Left lobe of liver (tissue), 2 donors: ENCODE measurements around the gene EVI5L. TPM values are rescaled to one million over a fixed set of nuclear protein-coding genes. Genes with fewer than 3 reads are reported as not detected.
"Not testable (repeated sequence)": the region's sequence is repeated elsewhere in the genome, so short reads cannot be mapped to it uniquely, and the experiment has no call there.

Experiments used
- ATAC-seq: fragments of 200-7000 bp; cut with Tn5 transposase; one replicate; pipeline ENCODE4 v1.9.1; 2020; ENCODE audit warnings: mild to moderate bottlenecking, moderate library complexity
- DNase-seq: peaks from one replicate; pipeline ENCODE4 v3.0.0-alpha.2; 2020; ENCODE audit warnings: low spot score
- total RNA-seq: library from RNA; stranded (reverse); gene quantifications from one replicate; pipeline ENCODE4 v1.2.1, GENCODE V29; 2021
- donor health status: DM: no; HTN: no; CAD: no; lungs with moderate emphysema.
- donor health status: DM: no; HTN: yes; CAD: no.

The EVI5L gene
- total RNA-seq = 4.8 TPM

DNA sequence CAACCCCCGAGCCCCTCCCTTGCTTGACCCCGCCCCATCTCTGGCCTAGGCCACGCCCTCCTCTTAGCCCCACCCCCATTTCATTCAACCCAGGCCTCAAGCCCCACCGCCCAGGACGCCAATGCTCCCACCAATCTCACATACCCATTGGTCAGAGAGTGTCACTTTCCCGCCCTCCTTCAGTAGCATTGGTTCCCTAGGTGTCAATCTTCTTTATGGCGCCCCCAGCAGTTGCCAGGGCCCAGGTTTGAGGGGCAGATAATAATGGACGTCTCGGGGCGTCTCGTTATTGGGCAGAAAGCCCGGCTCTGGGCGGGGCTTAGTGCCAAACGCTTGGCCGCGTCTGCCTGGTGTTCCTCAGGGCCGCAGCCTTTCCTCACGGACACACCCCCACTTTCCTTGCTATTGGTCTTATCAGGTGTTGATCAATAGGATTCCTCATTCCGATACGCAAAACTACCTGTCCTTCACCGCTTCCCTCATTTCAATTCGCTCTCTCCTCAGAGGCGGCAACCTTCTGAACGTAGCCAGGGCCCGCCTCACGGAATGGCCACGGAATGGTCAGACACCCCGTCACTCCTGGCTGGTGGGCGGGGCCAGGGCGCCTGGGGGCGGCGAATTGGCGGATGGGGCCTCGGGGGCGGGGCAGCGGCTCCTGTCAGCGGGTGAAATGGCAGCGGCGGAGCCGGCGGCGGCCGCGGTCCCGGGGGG is at the start of gene EVI5L:
TSS of gene EVI5L (plus strand) at position 658 of the 711 bp plus-strand sequence. CDS start 16,325 bp downstream, outside the sequence.
- ATAC-seq = peak; percentile 89

DNA sequence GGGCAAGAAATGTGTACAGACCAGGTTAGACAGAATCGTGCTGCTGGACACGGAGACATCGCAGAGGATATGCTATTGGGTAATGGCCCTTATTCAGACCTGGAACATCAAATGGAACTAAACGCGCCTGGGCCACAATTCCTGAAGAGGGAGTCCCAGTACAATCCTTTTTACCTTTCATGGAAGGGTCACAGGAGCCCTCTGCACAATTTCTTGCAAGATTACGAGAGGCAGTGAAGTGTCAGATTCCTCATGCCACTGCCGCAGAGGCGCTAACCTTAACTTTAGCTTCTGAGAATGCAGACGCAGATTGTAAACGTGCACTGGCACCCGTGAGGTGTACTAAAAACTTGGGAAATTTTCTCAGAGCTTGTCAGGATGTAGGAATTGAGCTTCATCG is 48.9 kb upstream of the EVI5L start:
- DNase-seq (no peak), ATAC-seq (no peak)

More for the DNA sequence above, at the start of gene EVI5L:
- DNase-seq = peak; percentile 100

- DNase-seq (no peak), ATAC-seq (peak; percentile 46)
These were observed 46.0 kb upstream of the EVI5L start for GRCh38 chr19:7783991-7784423.

DNA sequence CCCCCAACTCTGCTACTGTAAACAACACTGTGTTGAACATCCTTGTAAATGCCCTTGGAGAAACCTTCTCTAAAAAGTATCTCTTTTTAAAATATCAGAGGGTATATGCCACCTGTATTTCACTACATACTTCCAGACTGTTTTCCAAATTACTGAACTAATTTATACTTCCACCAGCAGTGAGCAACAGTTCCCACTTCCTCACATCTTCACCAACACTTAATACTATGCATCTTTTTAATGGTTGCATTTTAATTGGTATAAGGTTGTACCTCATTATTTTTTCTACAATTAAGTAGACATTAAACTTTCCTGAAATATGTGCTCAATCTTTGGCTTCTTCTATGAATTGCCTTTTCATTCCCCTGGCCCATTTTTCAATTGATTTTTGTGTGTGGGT is 45.2 kb upstream of the EVI5L start:
- ATAC-seq (no peak), DNase-seq (no peak)

- ATAC-seq = peak; percentile 56
- DNase-seq = no peak
These were observed 42.9 kb upstream of the EVI5L start for GRCh38 chr19:7787141-7787540.

DNA sequence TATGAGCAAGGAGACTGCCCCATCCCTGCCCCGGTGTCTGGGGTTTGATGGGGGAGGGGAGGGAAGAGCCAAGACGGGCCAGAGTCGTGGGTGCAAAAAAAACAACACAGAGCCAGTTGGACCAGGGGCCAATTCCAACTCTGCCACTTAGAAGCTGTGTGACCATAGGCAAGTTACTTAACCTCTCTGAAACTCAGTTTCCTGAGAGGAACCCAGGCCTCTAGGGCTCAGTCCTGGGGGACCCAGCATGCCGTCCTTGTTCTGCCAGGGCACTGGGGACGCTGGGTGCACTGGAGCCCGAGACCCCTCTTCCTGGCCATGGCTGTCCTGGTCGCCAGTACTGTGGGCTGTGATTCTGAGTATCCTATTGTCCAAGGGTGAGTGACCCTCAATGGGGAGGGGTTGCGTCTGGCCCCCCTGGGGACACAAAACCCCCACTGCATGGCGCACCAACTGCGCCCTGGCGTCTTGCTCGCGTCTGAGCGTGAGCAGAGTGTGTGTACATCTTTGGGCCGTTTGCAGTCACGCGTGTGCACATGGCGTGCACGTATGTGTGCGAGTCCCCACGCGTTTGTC is 42.3 kb upstream of the EVI5L start:
- no peak for DNase-seq
- peak; percentile 12 for ATAC-seq

- DNase-seq = no peak
- peak; percentile 30 for ATAC-seq
These were observed 41.7 kb upstream of the EVI5L start for GRCh38 chr19:7788178-7788932.

- no peak for ATAC-seq
- DNase-seq = no peak
These were observed 41.1 kb upstream of the EVI5L start for GRCh38 chr19:7788933-7789323.

DNA sequence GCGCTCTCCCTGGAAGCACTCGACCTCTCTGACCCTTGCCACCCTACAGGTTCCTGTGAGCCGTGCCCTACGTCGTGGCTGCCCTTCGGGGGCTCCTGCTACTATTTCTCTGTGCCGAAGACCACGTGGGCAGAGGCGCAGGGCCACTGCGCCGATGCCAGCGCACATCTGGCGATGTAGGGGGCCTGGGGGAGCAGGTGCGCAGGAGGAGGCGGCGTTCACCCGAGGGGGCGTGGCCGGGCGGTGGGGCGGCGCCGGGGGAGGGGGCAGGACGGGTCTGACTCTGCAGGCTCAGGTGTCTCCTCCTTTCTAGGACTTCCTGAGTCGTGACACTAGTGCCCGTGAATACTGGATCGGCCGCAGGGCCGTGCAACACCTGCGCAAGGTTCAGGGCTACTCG is 40.6 kb upstream of the EVI5L start:
- ATAC-seq = no peak
- DNase-seq = no peak

DNA sequence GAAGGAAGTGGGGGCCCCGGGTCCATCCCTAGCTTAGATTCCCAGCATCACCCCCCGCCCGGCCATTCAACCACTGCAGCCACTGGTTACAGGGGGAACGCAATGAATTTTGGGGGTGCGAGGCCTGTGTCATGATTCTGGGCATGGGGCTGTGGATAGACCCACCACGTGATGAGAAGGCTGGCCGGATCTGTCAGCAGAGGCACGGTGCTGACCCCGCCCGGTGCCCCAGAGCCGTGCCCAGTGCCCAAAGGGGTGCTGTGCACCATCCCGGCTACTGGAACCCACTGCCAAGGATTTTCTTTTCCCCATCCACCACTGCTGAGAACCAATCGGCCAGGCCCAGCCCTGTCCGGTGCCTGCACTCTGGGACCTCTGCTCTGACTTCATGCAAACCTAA is 39.6 kb upstream of the EVI5L start:
- DNase-seq = no peak
- no peak for ATAC-seq

GRCh38 chr19:7792281-7792680 is 37.7 kb upstream of the EVI5L start:
- ATAC-seq (no peak), DNase-seq (no peak)

- not testable (repeated sequence) for DNase-seq, ATAC-seq
These were observed 37.3 kb upstream of the EVI5L start for GRCh38 chr19:7792701-7793100.

DNA sequence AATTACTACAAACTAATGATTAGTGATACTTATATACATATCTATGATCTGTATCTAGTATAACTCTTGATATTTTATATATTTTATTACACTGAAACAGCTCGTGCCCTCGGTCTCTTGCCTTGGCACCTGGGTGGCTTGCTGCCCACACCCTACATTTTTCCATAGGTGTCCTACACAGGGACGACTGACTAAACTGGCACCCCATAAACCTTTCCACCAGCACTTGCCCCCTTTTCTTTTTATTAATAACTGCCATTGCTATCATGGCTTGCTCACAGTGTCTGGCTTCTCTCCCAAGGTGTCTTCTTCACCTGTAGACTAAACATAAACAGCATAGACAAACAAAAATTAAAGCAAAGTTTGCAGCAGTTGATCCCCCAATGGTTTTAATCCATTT is 36.5 kb upstream of the EVI5L start:
- no peak for DNase-seq
- no peak for ATAC-seq

GRCh38 chr19:7795555-7796161 is 34.4 kb upstream of the EVI5L start:
- DNase-seq (no peak), ATAC-seq (no peak)

- DNase-seq = peak; percentile 63
- ATAC-seq = peak; percentile 99
These were observed 30.2 kb upstream of the EVI5L start for GRCh38 chr19:7799640-7800355.

DNA sequence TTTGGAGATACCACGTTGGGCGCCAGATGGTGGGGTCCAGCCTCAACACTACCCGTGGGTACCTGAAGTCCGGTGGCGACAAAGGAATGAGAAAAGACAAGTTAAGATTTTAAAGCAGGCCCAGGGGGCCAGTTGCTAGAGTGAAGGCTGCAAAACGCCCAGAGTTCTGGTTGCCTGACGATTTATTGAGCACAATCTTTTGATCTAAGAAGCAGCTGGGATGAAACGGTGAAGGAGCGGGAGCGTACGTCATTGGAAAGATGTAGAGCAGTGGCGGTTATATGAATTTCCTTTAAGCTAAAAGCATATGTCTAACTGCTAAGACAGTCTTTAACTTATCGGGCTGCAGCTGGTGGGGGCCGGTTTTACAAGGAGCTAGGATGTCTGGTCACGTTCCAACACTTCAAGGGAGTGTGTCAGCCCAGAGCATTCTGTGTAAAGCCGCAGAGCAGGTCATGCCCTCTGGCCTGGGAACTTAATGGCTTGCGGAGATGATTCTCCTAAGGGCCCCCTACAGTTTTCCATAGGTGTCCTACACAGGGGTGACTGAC is 28.9 kb upstream of the EVI5L start:
- DNase-seq (no peak), ATAC-seq (no peak)

DNA sequence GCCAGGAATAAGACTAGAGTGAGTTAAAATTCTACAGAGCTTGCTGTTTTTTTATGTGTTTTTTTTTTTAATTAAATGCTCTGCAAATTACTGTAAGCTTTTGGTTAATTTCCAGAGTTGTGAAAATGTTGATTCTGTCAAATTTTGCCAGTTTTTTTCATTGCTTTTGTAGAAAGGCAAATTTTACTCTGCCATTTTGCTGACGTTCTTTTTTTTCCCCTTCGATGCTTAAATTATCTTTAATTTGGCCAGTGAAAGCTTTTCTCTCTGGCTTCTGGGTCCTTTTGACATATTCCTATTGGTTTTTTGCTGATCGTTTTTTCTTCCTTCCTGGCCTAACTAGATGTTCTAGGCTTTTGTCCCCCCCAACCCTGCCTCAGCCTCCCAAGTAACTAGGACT is 23.8 kb upstream of the EVI5L start:
- ATAC-seq = no peak
- DNase-seq = no peak

GRCh38 chr19:7806876-7807275 is 23.1 kb upstream of the EVI5L start:
- ATAC-seq (no peak), DNase-seq (no peak)

- DNase-seq (no peak), ATAC-seq (no peak)
These were observed 21.9 kb upstream of the EVI5L start for GRCh38 chr19:7808108-7808507.

- ATAC-seq = no peak
These were observed 18.0 kb upstream of the EVI5L start for GRCh38 chr19:7811989-7812388.

DNA sequence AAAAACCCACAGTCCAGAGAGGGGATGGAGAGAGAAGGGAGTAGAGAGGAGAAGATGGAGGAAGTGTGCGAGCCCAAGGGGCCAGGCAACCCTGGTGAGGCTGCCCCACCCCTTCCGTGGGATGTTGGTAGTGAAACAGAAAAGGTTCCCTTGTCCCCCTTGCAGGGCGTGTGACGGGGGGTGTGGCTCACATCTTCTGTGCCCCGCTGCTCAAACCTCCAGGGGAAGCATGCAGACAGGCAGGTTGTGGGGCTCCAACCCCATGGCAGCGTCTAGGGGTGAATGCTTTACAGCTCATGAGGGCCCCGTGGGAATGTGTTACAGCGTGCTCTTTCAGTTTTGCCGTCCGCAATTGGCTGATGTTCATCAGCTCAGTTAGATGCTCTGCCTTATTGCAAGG is 14.7 kb upstream of the EVI5L start:
- no peak for ATAC-seq
- DNase-seq = no peak

More at GRCh38 chr19:7811989-7812388, 18.0 kb upstream of the EVI5L start:
- DNase-seq = no peak
